HepG2 (cell line): Measurements from ENCODE around the gene RRAS2. TPM values are rescaled to one million over a fixed set of nuclear protein-coding genes. Genes with fewer than 3 reads are reported as not detected.

Experiments used
- ATAC-seq: fragments of 200-7000 bp; cut with Tn5 transposase; 3 replicates; pipeline ENCODE4 v1.9.1; 2020; ENCODE audit warnings: mild to moderate bottlenecking, moderate library complexity
- BruUV-seq: library from RNA; stranded (reverse); fragments of 400-500 nt; replicated peaks from 2 replicates; lab custom pipeline; 2021; lab: Mats Ljungman, UMichigan
- CTCF ChIA-PET: fragments of 300-600 bp; formaldehyde crosslinking; extraction: SDS; loops from one replicate; lab custom pipeline; 2021; ENCODE audit warnings: low total read pairs, inconsistent platforms, low intra/inter-chr PET ratio; lab: Yijun Ruan, JAX
- POLR2A ChIA-PET: fragments of 350-600 bp; sonication (Branson Sonifier 250); formaldehyde crosslinking; loops from one replicate; lab custom pipeline; 2020; ENCODE audit warnings: antibody characterized with exemption, inconsistent platforms; lab: Yijun Ruan, JAX
- DNase-seq: peaks from one replicate; pipeline ENCODE4 v3.0.0-alpha.2; 2015; ENCODE audit warnings: low spot score
- FAIRE-seq: peaks from 3 replicates; lab custom pipeline; 2011; peaks lifted over from hg19 to GRCh38; lab: Jason Lieb, UNC
- H2AFZ ChIP-seq: one replicate; pipeline ENCODE4 v1.6.1; 2011; ENCODE audit warnings: low read length, inconsistent platforms
- H3K27ac ChIP-seq: fragments of 300-600 bp; 3 replicates; pipeline ENCODE4 v1.8.0; 2011; ENCODE audit warnings: mixed run types, mild to moderate bottlenecking, mixed read lengths, low read length, inconsistent platforms; ENCODE audit not compliant: insufficient read depth; ENCODE audit errors: extremely low read length
- H3K27me3 ChIP-seq, 2 experiments: fragments of 200-600 bp in 1 of 2; 2 replicates in 1 of 2; 3 replicates in 1 of 2; pipeline versions ENCODE4 v1.6.0 to v1.8.0; 2011; ENCODE audit warnings: low read length in 2 of 2, mild to moderate bottlenecking in 2 of 2, moderate library complexity in 2 of 2, inconsistent platforms in 1 of 2; ENCODE audit not compliant: insufficient read depth in 2 of 2, control insufficient read depth in 1 of 2
- H3K36me3 ChIP-seq, 2 experiments: fragments of 200-600 bp in 1 of 2; replicated peaks in 1 of 2; 2 replicates in 1 of 2; 3 replicates in 1 of 2; pipeline versions ENCODE4 v1.5.1 to v1.8.0; 2011; ENCODE audit warnings: low read length in 2 of 2, inconsistent platforms in 1 of 2; ENCODE audit not compliant: insufficient read depth in 2 of 2, control insufficient read depth in 1 of 2
- H3K4me1 ChIP-seq: 2 replicates; pipeline ENCODE4 v1.5.1; 2012; ENCODE audit warnings: low read length, inconsistent platforms; ENCODE audit not compliant: insufficient read depth
- H3K4me2 ChIP-seq: 2 replicates; pipeline ENCODE4 v1.6.0; 2011; ENCODE audit warnings: low read depth, low read length, inconsistent platforms
- H3K4me3 ChIP-seq, 3 experiments: fragments of 200-600 bp in 1 of 3; sonication (generic), shearing (Covaris generic) in 1 of 3; replicated peaks in 1 of 3; 2 replicates each; pipeline ENCODE4 v1.5.1; 2011 to 2016; ENCODE audit warnings: low read length in 3 of 3, inconsistent platforms in 2 of 3, low read depth in 2 of 3, mild to moderate bottlenecking in 2 of 3, control low read depth in 1 of 3, mixed read lengths in 1 of 3; ENCODE audit not compliant: insufficient read depth in 1 of 3
- H3K79me2 ChIP-seq: one replicate; pipeline ENCODE4 v1.6.1; 2011; ENCODE audit warnings: low read length, inconsistent platforms; ENCODE audit not compliant: insufficient read depth
- H3K9ac ChIP-seq: 2 replicates; pipeline ENCODE4 v1.6.0; 2011; ENCODE audit warnings: mild to moderate bottlenecking, low read depth, low read length, inconsistent platforms; ENCODE audit not compliant: insufficient read depth
- H3K9me3 ChIP-seq: 2 replicates; pipeline ENCODE4 v1.5.1; 2012; ENCODE audit warnings: mild to moderate bottlenecking, low read length
- H4K20me1 ChIP-seq: 2 replicates; pipeline ENCODE4 v1.6.0; 2011; ENCODE audit warnings: inconsistent platforms, mild to moderate bottlenecking, low read length, moderate library complexity; ENCODE audit not compliant: insufficient read depth
- DMAP1 ChIP-seq: IDR thresholded peaks from 2 replicates; pipeline ENCODE4 v1.6.1; 2016
- FOXJ3 ChIP-seq: sonication (generic); formaldehyde crosslinking; IDR thresholded peaks from 2 replicates; pipeline ENCODE4 v1.4.0; 2020; ENCODE audit warnings: missing genetic modification reagents, mild to moderate bottlenecking, borderline replicate concordance
- GATAD1 ChIP-seq: IDR thresholded peaks from 2 replicates; pipeline ENCODE4 v1.6.1; 2016; ENCODE audit warnings: missing genetic modification reagents, missing compliant biosample characterization
- MEIS1 ChIP-seq: sonication (generic); formaldehyde crosslinking; IDR thresholded peaks from 2 replicates; pipeline ENCODE4 v1.9.0; 2021; ENCODE audit warnings: mild to moderate bottlenecking, missing genetic modification reagents, moderate library complexity, borderline replicate concordance
- RARG ChIP-seq: sonication (generic); formaldehyde crosslinking; IDR thresholded peaks from 2 replicates; pipeline ENCODE4 v1.4.0; 2020; ENCODE audit warnings: low read depth, mild to moderate bottlenecking, missing genetic modification reagents
- SIN3A ChIP-seq: IDR thresholded peaks from 2 replicates; pipeline ENCODE4 v1.6.1; 2011; ENCODE audit warnings: low read depth, mild to moderate bottlenecking, control low read depth, low read length, borderline replicate concordance
- SOX6 ChIP-seq, 2 experiments: fragments of 450-650 bp in 1 of 2; sonication (generic) in 1 of 2; formaldehyde crosslinking in 1 of 2; IDR thresholded peaks; 2 replicates each; pipeline versions ENCODE4 v1.4.0 to v1.6.1; 2017 to 2020; ENCODE audit warnings: antibody characterized with exemption in 1 of 2, mild to moderate bottlenecking in 1 of 2, missing genetic modification reagents in 1 of 2
- ZNF354B ChIP-seq: sonication (generic); formaldehyde crosslinking; IDR thresholded peaks from 2 replicates; pipeline ENCODE4 v1.8.0; 2022; ENCODE audit warnings: mild to moderate bottlenecking, missing genetic modification reagents
- ZNF563 ChIP-seq: sonication (generic); formaldehyde crosslinking; IDR thresholded peaks from 2 replicates; pipeline ENCODE4 v1.8.0; 2022; ENCODE audit warnings: mild to moderate bottlenecking, moderate library complexity, missing genetic modification reagents
- ZSCAN29 ChIP-seq: sonication (generic); formaldehyde crosslinking; conservative IDR thresholded peaks from 2 replicates; pipeline ENCODE4 v1.4.0; 2020; ENCODE audit warnings: mild to moderate bottlenecking, missing genetic modification reagents
- whole genome bisulfite sequencing: methylation state at CpG from one replicate; pipeline ENCODE4 v1.1.6; 2017; ENCODE audit warnings: low lambda C conversion rate; 5-methylcytosine and 5-hydroxymethylcytosine counted together
- in situ Hi-C: cut with HindIII; loops from 2 replicates; pipeline ENCODE4 v1.10.0; 2017; ENCODE audit warnings: low pct_unique_long_range_greater_than_20kb; ENCODE audit not compliant: extremely low pct_ligation_motif_present
- intact Hi-C: fragments of 100-400 bp; cut with micrococcal nuclease; formaldehyde crosslinking; loops from one replicate; pipeline ENCODE4 v1.10.0; 2022; ENCODE audit not compliant: unreplicated experiment
- polyA plus RNA-seq, 8 experiments: library from polyadenylated mRNA; depleted of rRNA in 3 of 8; stranded (reverse) in 7 of 8; unstranded in 1 of 8; fragments of >200 nt; fragmentation: Illumina TruSeq in 4 of 8; extraction: Trizol in 4 of 8; gene quantifications; 2 replicates each; pipeline versions ENCODE4 v1.2.1 to v1.2.3, GENCODE V29; 2011 to 2016; ENCODE audit warnings: low read depth in 4 of 8, missing spikeins in 1 of 8, mixed read lengths in 1 of 8; ENCODE audit not compliant: insufficient read depth in 1 of 8
- total RNA-seq, 5 experiments: library from RNA; depleted of rRNA; stranded (reverse); fragments of >200 nt; fragmentation: Illumina TruSeq; extraction: Trizol; gene quantifications; 2 replicates each; pipeline ENCODE4 v1.2.3, GENCODE V29; 2016; ENCODE audit warnings: low read depth in 1 of 5
- TF ChIP-seq, protein P1 (sequence below): fragments of 450-650 bp; IDR thresholded peaks from 2 replicates; pipeline ENCODE4 v1.6.1; 2016
- TF ChIP-seq, protein P2 (sequence below): sonication (generic); formaldehyde crosslinking; IDR thresholded peaks from 2 replicates; pipeline ENCODE4 v1.4.0; 2020; ENCODE audit warnings: missing genetic modification reagents, borderline replicate concordance
- TF ChIP-seq, protein P3 (sequence below), 2 experiments: sonication (generic) in 1 of 2; formaldehyde crosslinking in 1 of 2; IDR thresholded peaks; 2 replicates each; pipeline versions ENCODE4 v1.6.1 to v1.9.0; 2014 to 2022; ENCODE audit warnings: antibody characterized with exemption in 1 of 2, borderline replicate concordance in 1 of 2, inconsistent platforms in 1 of 2, low read depth in 1 of 2, missing genetic modification reagents in 1 of 2
- TF ChIP-seq, protein P4 (sequence below): sonication (generic); formaldehyde crosslinking; IDR thresholded peaks from 2 replicates; pipeline ENCODE4 v1.8.1; 2023; ENCODE audit warnings: missing genetic modification reagents, mild to moderate bottlenecking, borderline replicate concordance

RRAS2 gene
- total and polyA plus RNA-seq, 2 of the 13 experiments (the other 11 are each of a cell fraction or from before 2014, with no cell fraction given): 19.0 to 44.1 TPM

DNA sequence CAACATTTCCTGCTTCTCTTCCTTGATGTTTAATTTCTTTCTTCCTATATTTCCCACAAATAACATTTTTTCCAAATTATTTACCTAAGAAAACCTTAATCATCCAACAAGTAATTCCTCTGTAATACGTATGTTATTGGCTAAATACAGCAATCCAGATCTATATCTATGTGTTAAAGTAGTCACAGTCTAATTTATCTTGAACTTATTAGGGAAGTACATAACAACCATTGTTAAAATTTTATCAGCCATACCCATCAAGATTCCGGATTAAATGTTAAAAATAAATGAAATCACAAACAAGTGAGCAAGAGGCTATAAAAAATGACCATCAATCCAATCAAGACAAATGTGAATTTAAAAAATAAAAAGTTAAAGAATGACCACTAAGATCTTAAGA lies 36.5 kb downstream of the RRAS2 start:
- Histone ChIP-seq H3K27me3 (no peaks in the 10 kb centered on the region; a peak in 1 of 5 replicates), H3K27ac (no peak overlapping the region), H3K9me3 (no peaks in the 10 kb centered on the region), H3K79me2 (peaks cover 39% of the 10 kb centered on the region), H3K4me2 (no peak overlapping the region), H3K9ac (no peak overlapping the region), H3K4me1 (peaks cover 9% of the 10 kb centered on the region; the same call in 1 of the 2 replicates), H4K20me1 (no peaks in the 10 kb centered on the region), H2AFZ (no peak overlapping the region), H3K36me3 (no peaks in the 10 kb centered on the region), H3K4me3 (no peak overlapping the region)
- BruUV-seq: no TSS peak
- 95% methylated on average over 2 of the region's 2 CpGs for WGBS
- CTCF ChIA-PET: no interaction called here
- FAIRE-seq (no peak), ATAC-seq (no peak), DNase-seq (no peak)
- in situ Hi-C loops (no loop called here), intact Hi-C loops (no loop called here)
- POLR2A ChIA-PET: no interaction called here
- TF ChIP-seq SOX6 (IDR thresholded peaks at IDR 0.05): no peak
- no peak for TF ChIP-seq SOX6 (CRISPR knock-in tag; IDR thresholded peaks at IDR 0.05)
- no peak for TF ChIP-seq ZNF354B
- TF ChIP-seq ZNF563 (CRISPR knock-in tag): no peak
- TF ChIP-seq SIN3A: no peak
- TF ChIP-seq, protein P1, sequence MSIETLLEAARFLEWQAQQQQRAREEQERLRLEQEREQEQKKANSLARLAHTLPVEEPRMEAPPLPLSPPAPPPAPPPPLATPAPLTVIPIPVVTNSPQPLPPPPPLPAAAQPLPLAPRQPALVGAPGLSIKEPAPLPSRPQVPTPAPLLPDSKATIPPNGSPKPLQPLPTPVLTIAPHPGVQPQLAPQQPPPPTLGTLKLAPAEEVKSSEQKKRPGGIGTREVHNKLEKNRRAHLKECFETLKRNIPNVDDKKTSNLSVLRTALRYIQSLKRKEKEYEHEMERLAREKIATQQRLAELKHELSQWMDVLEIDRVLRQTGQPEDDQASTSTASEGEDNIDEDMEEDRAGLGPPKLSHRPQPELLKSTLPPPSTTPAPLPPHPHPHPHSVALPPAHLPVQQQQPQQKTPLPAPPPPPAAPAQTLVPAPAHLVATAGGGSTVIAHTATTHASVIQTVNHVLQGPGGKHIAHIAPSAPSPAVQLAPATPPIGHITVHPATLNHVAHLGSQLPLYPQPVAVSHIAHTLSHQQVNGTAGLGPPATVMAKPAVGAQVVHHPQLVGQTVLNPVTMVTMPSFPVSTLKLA: no peak
- TF ChIP-seq, protein P2, sequence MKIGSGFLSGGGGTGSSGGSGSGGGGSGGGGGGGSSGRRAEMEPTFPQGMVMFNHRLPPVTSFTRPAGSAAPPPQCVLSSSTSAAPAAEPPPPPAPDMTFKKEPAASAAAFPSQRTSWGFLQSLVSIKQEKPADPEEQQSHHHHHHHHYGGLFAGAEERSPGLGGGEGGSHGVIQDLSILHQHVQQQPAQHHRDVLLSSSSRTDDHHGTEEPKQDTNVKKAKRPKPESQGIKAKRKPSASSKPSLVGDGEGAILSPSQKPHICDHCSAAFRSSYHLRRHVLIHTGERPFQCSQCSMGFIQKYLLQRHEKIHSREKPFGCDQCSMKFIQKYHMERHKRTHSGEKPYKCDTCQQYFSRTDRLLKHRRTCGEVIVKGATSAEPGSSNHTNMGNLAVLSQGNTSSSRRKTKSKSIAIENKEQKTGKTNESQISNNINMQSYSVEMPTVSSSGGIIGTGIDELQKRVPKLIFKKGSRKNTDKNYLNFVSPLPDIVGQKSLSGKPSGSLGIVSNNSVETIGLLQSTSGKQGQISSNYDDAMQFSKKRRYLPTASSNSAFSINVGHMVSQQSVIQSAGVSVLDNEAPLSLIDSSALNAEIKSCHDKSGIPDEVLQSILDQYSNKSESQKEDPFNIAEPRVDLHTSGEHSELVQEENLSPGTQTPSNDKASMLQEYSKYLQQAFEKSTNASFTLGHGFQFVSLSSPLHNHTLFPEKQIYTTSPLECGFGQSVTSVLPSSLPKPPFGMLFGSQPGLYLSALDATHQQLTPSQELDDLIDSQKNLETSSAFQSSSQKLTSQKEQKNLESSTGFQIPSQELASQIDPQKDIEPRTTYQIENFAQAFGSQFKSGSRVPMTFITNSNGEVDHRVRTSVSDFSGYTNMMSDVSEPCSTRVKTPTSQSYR: no peak
- no peak for TF ChIP-seq MEIS1 (CRISPR knock-in tag)
- TF ChIP-seq, protein P3, sequence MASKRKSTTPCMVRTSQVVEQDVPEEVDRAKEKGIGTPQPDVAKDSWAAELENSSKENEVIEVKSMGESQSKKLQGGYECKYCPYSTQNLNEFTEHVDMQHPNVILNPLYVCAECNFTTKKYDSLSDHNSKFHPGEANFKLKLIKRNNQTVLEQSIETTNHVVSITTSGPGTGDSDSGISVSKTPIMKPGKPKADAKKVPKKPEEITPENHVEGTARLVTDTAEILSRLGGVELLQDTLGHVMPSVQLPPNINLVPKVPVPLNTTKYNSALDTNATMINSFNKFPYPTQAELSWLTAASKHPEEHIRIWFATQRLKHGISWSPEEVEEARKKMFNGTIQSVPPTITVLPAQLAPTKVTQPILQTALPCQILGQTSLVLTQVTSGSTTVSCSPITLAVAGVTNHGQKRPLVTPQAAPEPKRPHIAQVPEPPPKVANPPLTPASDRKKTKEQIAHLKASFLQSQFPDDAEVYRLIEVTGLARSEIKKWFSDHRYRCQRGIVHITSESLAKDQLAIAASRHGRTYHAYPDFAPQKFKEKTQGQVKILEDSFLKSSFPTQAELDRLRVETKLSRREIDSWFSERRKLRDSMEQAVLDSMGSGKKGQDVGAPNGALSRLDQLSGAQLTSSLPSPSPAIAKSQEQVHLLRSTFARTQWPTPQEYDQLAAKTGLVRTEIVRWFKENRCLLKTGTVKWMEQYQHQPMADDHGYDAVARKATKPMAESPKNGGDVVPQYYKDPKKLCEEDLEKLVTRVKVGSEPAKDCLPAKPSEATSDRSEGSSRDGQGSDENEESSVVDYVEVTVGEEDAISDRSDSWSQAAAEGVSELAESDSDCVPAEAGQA (IDR thresholded peaks at IDR 0.05; ENCODE audit: low read depth): no peak
- TF ChIP-seq, protein P3 (CRISPR knock-in tag; IDR thresholded peaks at IDR 0.05; ENCODE audit: borderline replicate concordance): no peak
- no peak for TF ChIP-seq GATAD1 (CRISPR knock-in tag)
- no peak for TF ChIP-seq DMAP1 (CRISPR knock-in tag)
- TF ChIP-seq ZSCAN29 (CRISPR knock-in tag): no peak
- no peak for TF ChIP-seq FOXJ3 (CRISPR knock-in tag)
- TF ChIP-seq, protein P4, sequence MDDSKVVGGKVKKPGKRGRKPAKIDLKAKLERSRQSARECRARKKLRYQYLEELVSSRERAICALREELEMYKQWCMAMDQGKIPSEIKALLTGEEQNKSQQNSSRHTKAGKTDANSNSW: no peak
- no peak for TF ChIP-seq RARG
